HepG2 (cell line): ENCODE measurements around the gene NAV2. TPM values are rescaled to one million over a fixed set of nuclear protein-coding genes. Genes with fewer than 3 reads are reported as not detected.

Experiments used
- HCFC1 ChIP-seq: fragments of 150-350 bp; IDR thresholded peaks from 2 replicates; pipeline ENCODE4 v1.6.1; 2014; ENCODE audit warnings: low read depth, low read length
- HMGXB3 ChIP-seq: sonication (generic); formaldehyde crosslinking; IDR thresholded peaks from 2 replicates; pipeline ENCODE4 v1.4.0; 2020; ENCODE audit warnings: missing genetic modification reagents, borderline replicate concordance
- HNF1A ChIP-seq, 2 experiments: sonication (generic) in 1 of 2; formaldehyde crosslinking in 1 of 2; IDR thresholded peaks; 2 replicates each; pipeline versions ENCODE4 v1.4.0 to v1.6.1; 2016 to 2020; ENCODE audit warnings: borderline replicate concordance in 1 of 2, low read depth in 1 of 2, mild to moderate bottlenecking in 1 of 2, missing genetic modification reagents in 1 of 2
- HNRNPUL1 ChIP-seq: fragments of 200-400 bp; formaldehyde crosslinking; IDR thresholded peaks from 2 replicates; pipeline ENCODE4 v1.6.1; 2017; ENCODE audit warnings: low read depth, mild to moderate bottlenecking, low read length, moderate library complexity
- KLF11 ChIP-seq: IDR thresholded peaks from 2 replicates; pipeline ENCODE4 v1.6.1; 2016; ENCODE audit warnings: missing compliant biosample characterization
- MAFF ChIP-seq: IDR thresholded peaks from 2 replicates; pipeline ENCODE4 v1.6.1; 2011; ENCODE audit warnings: low read depth, low read length, improper control_type of control experiment
- PRDM4 ChIP-seq: sonication (generic); formaldehyde crosslinking; IDR thresholded peaks from 2 replicates; pipeline ENCODE4 v1.9.0; 2021; ENCODE audit warnings: missing genetic modification reagents, borderline replicate concordance
- SIN3A ChIP-seq: IDR thresholded peaks from 2 replicates; pipeline ENCODE4 v1.6.1; 2011; ENCODE audit warnings: low read depth, mild to moderate bottlenecking, control low read depth, low read length, borderline replicate concordance
- ZNF430 ChIP-seq: sonication (generic); formaldehyde crosslinking; IDR thresholded peaks from 2 replicates; pipeline ENCODE4 v1.9.0; 2021; ENCODE audit warnings: mild to moderate bottlenecking, missing genetic modification reagents
- ZNF501 ChIP-seq: sonication (generic); formaldehyde crosslinking; IDR thresholded peaks from 2 replicates; pipeline ENCODE4 v1.5.1; 2020; ENCODE audit warnings: mild to moderate bottlenecking, moderate library complexity, missing genetic modification reagents
- ZNF574 ChIP-seq: sonication (generic); formaldehyde crosslinking; IDR thresholded peaks from 2 replicates; pipeline ENCODE4 v1.4.0; 2020; ENCODE audit warnings: missing genetic modification reagents
- ZNF746 ChIP-seq: sonication (generic); formaldehyde crosslinking; IDR thresholded peaks from 2 replicates; pipeline ENCODE4 v1.8.0; 2022; ENCODE audit warnings: mild to moderate bottlenecking, missing genetic modification reagents
- ZSCAN29 ChIP-seq: sonication (generic); formaldehyde crosslinking; conservative IDR thresholded peaks from 2 replicates; pipeline ENCODE4 v1.4.0; 2020; ENCODE audit warnings: mild to moderate bottlenecking, missing genetic modification reagents
- polyA plus RNA-seq, 8 experiments: library from polyadenylated mRNA; depleted of rRNA in 3 of 8; stranded (reverse) in 7 of 8; unstranded in 1 of 8; fragments of >200 nt; fragmentation: Illumina TruSeq in 4 of 8; extraction: Trizol in 4 of 8; gene quantifications; 2 replicates each; pipeline versions ENCODE4 v1.2.1 to v1.2.3, GENCODE V29; 2011 to 2016; ENCODE audit warnings: low read depth in 4 of 8, missing spikeins in 1 of 8, mixed read lengths in 1 of 8; ENCODE audit not compliant: insufficient read depth in 1 of 8
- total RNA-seq, 5 experiments: library from RNA; depleted of rRNA; stranded (reverse); fragments of >200 nt; fragmentation: Illumina TruSeq; extraction: Trizol; gene quantifications; 2 replicates each; pipeline ENCODE4 v1.2.3, GENCODE V29; 2016; ENCODE audit warnings: low read depth in 1 of 5

The NAV2 gene
- total and polyA plus RNA-seq, 2 of the 13 experiments (the other 11 are each of a cell fraction or from before 2014, with no cell fraction given), result 9.3 to 34.6 TPM

GRCh38 chr11:19912958-19913892, 200.6 kb downstream of the NAV2 start (continued):
- TF ChIP-seq PRDM4 (CRISPR knock-in tag), result no peak
- no peak for TF ChIP-seq HNRNPUL1
- TF ChIP-seq ZNF430 (CRISPR knock-in tag), result peak; percentile 67; the same call in 1 of the 2 replicates
- TF ChIP-seq ZNF574 (CRISPR knock-in tag), result no peak
- peak; percentile 55; the same call in 1 of the 2 replicates for TF ChIP-seq KLF11 (CRISPR knock-in tag)
- TF ChIP-seq ZNF746 (CRISPR knock-in tag), result no peak
- TF ChIP-seq HCFC1, result no peak
- TF ChIP-seq HMGXB3, result no peak
- TF ChIP-seq ZSCAN29, result 0 out of 2 replicates have a peak, but pooled peaks have one; percentile 15
- no peak for TF ChIP-seq SIN3A
- peak; percentile 68; the same call in 1 of the 2 replicates for TF ChIP-seq ZNF501
- TF ChIP-seq MAFF, result no peak
- TF ChIP-seq HNF1A (IDR thresholded peaks at IDR 0.05; ENCODE audit: low read depth), result no peak
- no peak for TF ChIP-seq HNF1A (CRISPR knock-in tag; IDR thresholded peaks at IDR 0.05; ENCODE audit: borderline replicate concordance)
